HEK293 (cell line): Measurements from ENCODE around the gene DNM1.
"Not testable (repeated sequence)": the region's sequence is repeated elsewhere in the genome, so short reads cannot be mapped to it uniquely, and the experiment has no call there.

Experiments used
- CTCF ChIA-PET: fragments of 350-600 bp; formaldehyde crosslinking; extraction: SDS; loops from one replicate; lab custom pipeline; 2021; ENCODE audit warnings: antibody characterized with exemption; lab: Yijun Ruan, JAX
- POLR2A ChIA-PET: fragments of 300-600 bp; formaldehyde crosslinking; extraction: SDS; loops from one replicate; lab custom pipeline; 2020; ENCODE audit warnings: antibody characterized with exemption, inconsistent platforms; lab: Yijun Ruan, JAX
- H3K27ac ChIP-seq: fragments of 200-500 bp; sonication (Bioruptor generic); 2 replicates; pipeline ENCODE4 v1.5.1; 2014; ENCODE audit warnings: low read depth, low read length, control low read depth, inconsistent platforms; ENCODE audit errors: extremely low read depth
- H3K36me3 ChIP-seq, 2 experiments: fragments of 200-500 bp in 1 of 2; sonication (Bioruptor generic) in 1 of 2; 1 replicate in 1 of 2; 2 replicates in 1 of 2; pipeline ENCODE4 v1.5.1; 2014 to 2017; ENCODE audit warnings: inconsistent platforms in 2 of 2, low read length in 2 of 2; ENCODE audit not compliant: control insufficient read depth in 2 of 2, insufficient read depth in 1 of 2
- H3K4me1 ChIP-seq: fragments of 200-500 bp; sonication (Bioruptor generic); 2 replicates; pipeline ENCODE4 v1.5.1; 2014; ENCODE audit warnings: mild to moderate bottlenecking, low read length, inconsistent platforms; ENCODE audit not compliant: control insufficient read depth, insufficient read depth
- H3K4me3 ChIP-seq: 2 replicates; pipeline ENCODE4 v1.5.1; 2011; ENCODE audit warnings: low read depth, mild to moderate bottlenecking, control low read depth, low read length, moderate library complexity
- H3K9me3 ChIP-seq: fragments of 200-500 bp; sonication (Bioruptor generic); 2 replicates; pipeline ENCODE4 v1.5.1; 2014; ENCODE audit warnings: low read depth, low read length, inconsistent platforms; ENCODE audit not compliant: control insufficient read depth, insufficient read depth
- KLF8 ChIP-seq: fragments of 450-650 bp; formaldehyde crosslinking; IDR thresholded peaks from 2 replicates; pipeline ENCODE4 v1.5.1; 2016; ENCODE audit warnings: missing biosample characterization, missing genetic modification characterization
- MEIS1 ChIP-seq: sonication (generic); formaldehyde crosslinking; IDR thresholded peaks from 2 replicates; pipeline ENCODE4 v1.8.1; 2022; ENCODE audit warnings: missing genetic modification reagents, mild to moderate bottlenecking, borderline replicate concordance
- MZF1 ChIP-seq: fragments of 450-650 bp; formaldehyde crosslinking; IDR thresholded peaks from 2 replicates; pipeline ENCODE4 v1.5.1; 2017; ENCODE audit warnings: missing biosample characterization, missing genetic modification characterization, borderline replicate concordance
- ZBTB20 ChIP-seq: fragments of 450-650 bp; formaldehyde crosslinking; IDR thresholded peaks from 2 replicates; pipeline ENCODE4 v1.5.1; 2016; ENCODE audit warnings: missing biosample characterization, missing genetic modification characterization
- ZNF114 ChIP-seq: fragments of 450-650 bp; formaldehyde crosslinking; IDR thresholded peaks from 2 replicates; pipeline ENCODE4 v1.5.0; 2017; ENCODE audit warnings: missing biosample characterization, missing genetic modification characterization
- ZNF157 ChIP-seq: fragments of 450-650 bp; formaldehyde crosslinking; IDR thresholded peaks from 2 replicates; pipeline ENCODE4 v1.5.1; 2016; ENCODE audit warnings: missing biosample characterization, missing genetic modification characterization
- ZNF302 ChIP-seq: fragments of 450-650 bp; formaldehyde crosslinking; IDR thresholded peaks from 2 replicates; pipeline ENCODE4 v1.5.1; 2016; ENCODE audit warnings: missing biosample characterization, missing genetic modification characterization, low read depth
- ZNF324 ChIP-seq: fragments of 450-650 bp; formaldehyde crosslinking; IDR thresholded peaks from 2 replicates; pipeline ENCODE4 v1.5.1; 2016; ENCODE audit warnings: missing biosample characterization, missing genetic modification characterization
- ZNF510 ChIP-seq: fragments of 450-650 bp; formaldehyde crosslinking; IDR thresholded peaks from 2 replicates; pipeline ENCODE4 v1.5.1; 2018; ENCODE audit warnings: mild to moderate bottlenecking, missing genetic modification characterization, missing biosample characterization; ENCODE audit not compliant: insufficient replicate concordance
- ZNF792 ChIP-seq: fragments of 450-650 bp; formaldehyde crosslinking; IDR thresholded peaks from 2 replicates; pipeline ENCODE4 v1.5.1; 2016; ENCODE audit warnings: missing biosample characterization, missing genetic modification characterization
- TF ChIP-seq, protein P1 (sequence below): fragments of 450-650 bp; formaldehyde crosslinking; IDR thresholded peaks from 2 replicates; pipeline ENCODE4 v1.5.1; 2016; ENCODE audit warnings: missing biosample characterization, missing genetic modification characterization
- TF ChIP-seq, protein P2 (sequence below): fragments of 450-650 bp; formaldehyde crosslinking; IDR thresholded peaks from 2 replicates; pipeline ENCODE4 v1.5.1; 2016; ENCODE audit warnings: missing biosample characterization, missing genetic modification characterization
- TF ChIP-seq, protein P3 (sequence below): fragments of 450-650 bp; formaldehyde crosslinking; IDR thresholded peaks from 2 replicates; pipeline ENCODE4 v1.5.1; 2016; ENCODE audit warnings: missing biosample characterization, missing genetic modification characterization

Gene DNM1

DNA sequence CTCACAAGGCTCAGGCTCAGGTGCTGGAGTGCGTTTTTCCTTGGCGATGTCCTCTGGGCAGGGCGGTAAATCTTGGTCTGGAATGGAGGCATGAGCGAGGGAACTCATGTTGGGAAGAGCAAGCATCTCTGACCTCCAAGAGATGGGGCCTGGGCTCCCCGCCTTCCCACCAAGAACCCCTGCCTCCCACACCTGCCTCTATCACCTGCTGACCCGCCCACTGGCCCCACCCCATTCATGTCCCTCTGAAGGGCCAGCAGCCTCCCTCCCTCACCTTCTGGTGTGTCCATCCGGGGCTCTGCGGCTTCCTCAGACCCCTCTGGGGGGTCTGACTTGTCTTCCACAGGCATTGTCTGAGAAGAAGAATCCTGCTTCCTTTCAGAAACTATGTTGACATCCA lies 22.7 kb upstream of the DNM1 start:
- Histone ChIP-seq H3K4me1 (no peaks in the 10 kb centered on the region), H3K4me3 (no peak overlapping the region), H3K36me3 (peaks cover 6 to 82% of the 10 kb centered on the region in 2 experiments; a peak in 2 of 3 replicates), H3K27ac (no peak overlapping the region), H3K9me3 (no peaks in the 10 kb centered on the region)
- POLR2A ChIA-PET = no interaction called here
- CTCF ChIA-PET = no interaction called here
- no peak for TF ChIP-seq KLF8 (tag by site-specific recombination)
- TF ChIP-seq MEIS1 (CRISPR knock-in tag) = no peak
- TF ChIP-seq, protein P1, sequence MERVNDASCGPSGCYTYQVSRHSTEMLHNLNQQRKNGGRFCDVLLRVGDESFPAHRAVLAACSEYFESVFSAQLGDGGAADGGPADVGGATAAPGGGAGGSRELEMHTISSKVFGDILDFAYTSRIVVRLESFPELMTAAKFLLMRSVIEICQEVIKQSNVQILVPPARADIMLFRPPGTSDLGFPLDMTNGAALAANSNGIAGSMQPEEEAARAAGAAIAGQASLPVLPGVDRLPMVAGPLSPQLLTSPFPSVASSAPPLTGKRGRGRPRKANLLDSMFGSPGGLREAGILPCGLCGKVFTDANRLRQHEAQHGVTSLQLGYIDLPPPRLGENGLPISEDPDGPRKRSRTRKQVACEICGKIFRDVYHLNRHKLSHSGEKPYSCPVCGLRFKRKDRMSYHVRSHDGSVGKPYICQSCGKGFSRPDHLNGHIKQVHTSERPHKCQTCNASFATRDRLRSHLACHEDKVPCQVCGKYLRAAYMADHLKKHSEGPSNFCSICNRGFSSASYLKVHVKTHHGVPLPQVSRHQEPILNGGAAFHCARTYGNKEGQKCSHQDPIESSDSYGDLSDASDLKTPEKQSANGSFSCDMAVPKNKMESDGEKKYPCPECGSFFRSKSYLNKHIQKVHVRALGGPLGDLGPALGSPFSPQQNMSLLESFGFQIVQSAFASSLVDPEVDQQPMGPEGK (tag by site-specific recombination) = no peak
- TF ChIP-seq ZNF302 (tag by site-specific recombination) = no peak
- TF ChIP-seq ZNF792 (tag by site-specific recombination) = no peak
- no peak for TF ChIP-seq ZBTB20 (tag by site-specific recombination)
- TF ChIP-seq ZNF157 (tag by site-specific recombination) = no peak
- TF ChIP-seq, protein P2, sequence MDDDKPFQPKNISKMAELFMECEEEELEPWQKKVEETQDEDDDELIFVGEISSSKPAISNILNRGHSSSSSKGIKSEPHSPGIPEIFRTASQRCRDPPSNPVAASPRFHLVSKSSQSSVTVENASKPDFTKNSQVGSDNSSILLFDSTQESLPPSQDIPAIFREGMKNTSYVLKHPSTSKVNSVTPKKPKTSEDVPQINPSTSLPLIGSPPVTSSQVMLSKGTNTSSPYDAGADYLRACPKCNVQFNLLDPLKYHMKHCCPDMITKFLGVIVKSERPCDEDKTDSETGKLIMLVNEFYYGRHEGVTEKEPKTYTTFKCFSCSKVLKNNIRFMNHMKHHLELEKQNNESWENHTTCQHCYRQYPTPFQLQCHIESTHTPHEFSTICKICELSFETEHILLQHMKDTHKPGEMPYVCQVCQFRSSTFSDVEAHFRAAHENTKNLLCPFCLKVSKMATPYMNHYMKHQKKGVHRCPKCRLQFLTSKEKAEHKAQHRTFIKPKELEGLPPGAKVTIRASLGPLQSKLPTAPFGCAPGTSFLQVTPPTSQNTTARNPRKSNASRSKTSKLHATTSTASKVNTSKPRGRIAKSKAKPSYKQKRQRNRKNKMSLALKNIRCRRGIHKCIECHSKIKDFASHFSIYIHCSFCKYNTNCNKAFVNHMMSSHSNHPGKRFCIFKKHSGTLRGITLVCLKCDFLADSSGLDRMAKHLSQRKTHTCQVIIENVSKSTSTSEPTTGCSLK (tag by site-specific recombination) = no peak
- TF ChIP-seq, protein P3, sequence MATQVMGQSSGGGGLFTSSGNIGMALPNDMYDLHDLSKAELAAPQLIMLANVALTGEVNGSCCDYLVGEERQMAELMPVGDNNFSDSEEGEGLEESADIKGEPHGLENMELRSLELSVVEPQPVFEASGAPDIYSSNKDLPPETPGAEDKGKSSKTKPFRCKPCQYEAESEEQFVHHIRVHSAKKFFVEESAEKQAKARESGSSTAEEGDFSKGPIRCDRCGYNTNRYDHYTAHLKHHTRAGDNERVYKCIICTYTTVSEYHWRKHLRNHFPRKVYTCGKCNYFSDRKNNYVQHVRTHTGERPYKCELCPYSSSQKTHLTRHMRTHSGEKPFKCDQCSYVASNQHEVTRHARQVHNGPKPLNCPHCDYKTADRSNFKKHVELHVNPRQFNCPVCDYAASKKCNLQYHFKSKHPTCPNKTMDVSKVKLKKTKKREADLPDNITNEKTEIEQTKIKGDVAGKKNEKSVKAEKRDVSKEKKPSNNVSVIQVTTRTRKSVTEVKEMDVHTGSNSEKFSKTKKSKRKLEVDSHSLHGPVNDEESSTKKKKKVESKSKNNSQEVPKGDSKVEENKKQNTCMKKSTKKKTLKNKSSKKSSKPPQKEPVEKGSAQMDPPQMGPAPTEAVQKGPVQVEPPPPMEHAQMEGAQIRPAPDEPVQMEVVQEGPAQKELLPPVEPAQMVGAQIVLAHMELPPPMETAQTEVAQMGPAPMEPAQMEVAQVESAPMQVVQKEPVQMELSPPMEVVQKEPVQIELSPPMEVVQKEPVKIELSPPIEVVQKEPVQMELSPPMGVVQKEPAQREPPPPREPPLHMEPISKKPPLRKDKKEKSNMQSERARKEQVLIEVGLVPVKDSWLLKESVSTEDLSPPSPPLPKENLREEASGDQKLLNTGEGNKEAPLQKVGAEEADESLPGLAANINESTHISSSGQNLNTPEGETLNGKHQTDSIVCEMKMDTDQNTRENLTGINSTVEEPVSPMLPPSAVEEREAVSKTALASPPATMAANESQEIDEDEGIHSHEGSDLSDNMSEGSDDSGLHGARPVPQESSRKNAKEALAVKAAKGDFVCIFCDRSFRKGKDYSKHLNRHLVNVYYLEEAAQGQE (tag by site-specific recombination) = no peak
- no peak for TF ChIP-seq ZNF324 (tag by site-specific recombination)
- no peak for TF ChIP-seq MZF1 (tag by site-specific recombination)
- no peak for TF ChIP-seq ZNF510 (tag by site-specific recombination)
- no peak for TF ChIP-seq ZNF114 (tag by site-specific recombination)

DNA sequence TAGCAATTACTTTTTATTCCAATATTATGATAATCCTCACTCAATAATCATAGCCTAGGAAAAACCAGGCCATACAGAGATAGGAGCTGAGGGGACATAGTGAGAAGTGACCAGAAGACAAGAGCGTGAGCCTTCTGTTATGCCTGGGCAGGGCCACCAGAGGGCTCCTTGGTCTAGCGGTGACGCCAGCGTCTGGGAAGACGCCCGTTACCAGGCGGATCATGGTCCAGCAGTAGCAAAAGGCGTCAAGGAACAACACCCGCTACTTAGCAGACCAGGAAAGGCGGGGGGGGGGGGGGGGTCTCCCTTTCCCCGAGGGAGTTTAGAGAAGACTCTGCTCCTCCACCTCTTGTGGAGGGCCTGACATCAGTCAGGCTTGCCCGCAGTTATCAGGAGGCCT lies 21.7 kb upstream of the DNM1 start:
- CTCF ChIA-PET = interaction anchor here (0.6 to 1.5 kb wide), 4 partner anchors 9 to 891 kb away, joined by 4 to 6 read pairs (median 5); partner anchors contain the start of gene CIZ1
- not testable (repeated sequence) for H3K27ac ChIP-seq, H3K4me3 ChIP-seq, H3K4me1 ChIP-seq, H3K9me3 ChIP-seq
- POLR2A ChIA-PET = interaction anchor here (0.7 kb wide), 1 partner anchor 14 kb away, joined by 3 read pairs; no protein-coding TSS in a partner anchor
- H3K36me3 ChIP-seq = peaks cover 6 to 82% of the 10 kb centered on the region in 2 experiments; a peak in 2 of 3 replicates
